Endothelial cell (in vitro differentiated cells): Measurements from ENCODE around the gene HSF5. TPM values are rescaled to one million over a fixed set of nuclear protein-coding genes. Genes with fewer than 3 reads are reported as not detected.

Source experiments
- DNase-seq: peaks from one replicate; pipeline ENCODE4 v3.0.0; 2021; ENCODE audit warnings: low spot score
- H3K27ac Mint-ChIP-seq: one replicate; pipeline ENCODE4 v1.8.0; 2021; ENCODE audit warnings: mixed read lengths, inconsistent platforms; ENCODE audit not compliant: unreplicated experiment
- H3K27me3 Mint-ChIP-seq: one replicate; pipeline ENCODE4 v1.8.0; 2021; ENCODE audit warnings: mild to moderate bottlenecking, moderate library complexity, mixed read lengths, inconsistent platforms; ENCODE audit not compliant: unreplicated experiment
- H3K36me3 Mint-ChIP-seq: one replicate; pipeline ENCODE4 v1.8.0; 2021; ENCODE audit warnings: mild to moderate bottlenecking, low read depth, mixed read lengths, inconsistent platforms; ENCODE audit not compliant: unreplicated experiment
- H3K4me1 Mint-ChIP-seq: one replicate; pipeline ENCODE4 v1.8.0; 2021; ENCODE audit warnings: mild to moderate bottlenecking, mixed read lengths, inconsistent platforms; ENCODE audit not compliant: unreplicated experiment
- H3K4me3 Mint-ChIP-seq: one replicate; pipeline ENCODE4 v1.8.0; 2021; ENCODE audit warnings: mild to moderate bottlenecking, mixed read lengths, inconsistent platforms; ENCODE audit not compliant: unreplicated experiment
- H3K9me3 Mint-ChIP-seq: one replicate; pipeline ENCODE4 v1.8.0; 2021; ENCODE audit warnings: mixed read lengths, inconsistent platforms; ENCODE audit not compliant: unreplicated experiment
- total RNA-seq: library from RNA; stranded (reverse); fragmentation: NEBNext Ultra II Directional; extraction: Animal tissue kit (Norgen Biotek cat#: 25700); gene quantifications from one replicate; pipeline ENCODE4 v1.2.1, GENCODE V29; 2021; ENCODE audit not compliant: unreplicated experiment
- TF ChIP-seq, protein P1 (sequence below): fragments of 200-600 bp; sonication (generic); IDR thresholded peaks from one replicate; pipeline ENCODE4 v1.5.0; 2021; ENCODE audit warnings: antibody characterized with exemption; ENCODE audit not compliant: unreplicated experiment

HSF5 gene
- total RNA-seq, 1 donor from 2014 or later = 0.10 TPM

DNA sequence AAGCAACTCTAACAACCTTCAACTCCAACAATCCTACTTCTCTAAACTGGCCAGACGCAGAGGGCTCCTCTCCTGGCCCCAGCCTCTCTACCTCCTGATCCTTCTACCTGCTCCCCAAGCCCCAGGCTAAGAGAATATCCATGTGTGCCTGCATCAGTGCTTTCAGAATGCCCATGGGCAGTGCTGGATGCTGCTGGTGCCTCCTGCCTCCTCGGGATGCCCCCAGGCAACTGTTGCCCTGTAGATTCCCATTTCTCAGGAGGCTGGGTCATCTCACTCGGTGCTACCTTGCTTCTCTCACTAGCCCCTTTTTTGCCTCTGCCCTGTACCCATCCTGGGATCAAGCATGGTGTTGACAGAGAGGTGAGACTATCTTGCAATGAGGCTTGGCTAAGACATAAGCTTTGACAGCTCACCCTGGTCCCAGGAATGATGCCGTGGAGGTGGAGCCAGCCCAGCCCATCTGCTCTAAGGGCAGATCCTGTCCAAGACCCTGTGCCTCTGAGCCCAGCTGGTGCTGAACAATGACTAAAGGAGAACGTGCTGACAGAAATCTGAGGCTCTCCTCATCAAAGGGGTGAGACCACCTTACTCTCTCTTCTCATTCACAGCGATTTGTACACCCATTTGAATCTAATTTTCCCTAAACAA, 116.8 kb downstream of the HSF5 start:
- Mint-ChIP-seq H3K4me3 (no peak overlapping the region), H3K27me3 (peaks cover 1% of the 10 kb centered on the region), H3K4me1 (peaks cover 17% of the 10 kb centered on the region), H3K36me3 (no peaks in the 10 kb centered on the region), H3K27ac (no peak overlapping the region), H3K9me3 (no peaks in the 10 kb centered on the region)
- TF ChIP-seq, protein P1, sequence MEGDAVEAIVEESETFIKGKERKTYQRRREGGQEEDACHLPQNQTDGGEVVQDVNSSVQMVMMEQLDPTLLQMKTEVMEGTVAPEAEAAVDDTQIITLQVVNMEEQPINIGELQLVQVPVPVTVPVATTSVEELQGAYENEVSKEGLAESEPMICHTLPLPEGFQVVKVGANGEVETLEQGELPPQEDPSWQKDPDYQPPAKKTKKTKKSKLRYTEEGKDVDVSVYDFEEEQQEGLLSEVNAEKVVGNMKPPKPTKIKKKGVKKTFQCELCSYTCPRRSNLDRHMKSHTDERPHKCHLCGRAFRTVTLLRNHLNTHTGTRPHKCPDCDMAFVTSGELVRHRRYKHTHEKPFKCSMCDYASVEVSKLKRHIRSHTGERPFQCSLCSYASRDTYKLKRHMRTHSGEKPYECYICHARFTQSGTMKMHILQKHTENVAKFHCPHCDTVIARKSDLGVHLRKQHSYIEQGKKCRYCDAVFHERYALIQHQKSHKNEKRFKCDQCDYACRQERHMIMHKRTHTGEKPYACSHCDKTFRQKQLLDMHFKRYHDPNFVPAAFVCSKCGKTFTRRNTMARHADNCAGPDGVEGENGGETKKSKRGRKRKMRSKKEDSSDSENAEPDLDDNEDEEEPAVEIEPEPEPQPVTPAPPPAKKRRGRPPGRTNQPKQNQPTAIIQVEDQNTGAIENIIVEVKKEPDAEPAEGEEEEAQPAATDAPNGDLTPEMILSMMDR = no peak
- no peak for DNase-seq

DNA sequence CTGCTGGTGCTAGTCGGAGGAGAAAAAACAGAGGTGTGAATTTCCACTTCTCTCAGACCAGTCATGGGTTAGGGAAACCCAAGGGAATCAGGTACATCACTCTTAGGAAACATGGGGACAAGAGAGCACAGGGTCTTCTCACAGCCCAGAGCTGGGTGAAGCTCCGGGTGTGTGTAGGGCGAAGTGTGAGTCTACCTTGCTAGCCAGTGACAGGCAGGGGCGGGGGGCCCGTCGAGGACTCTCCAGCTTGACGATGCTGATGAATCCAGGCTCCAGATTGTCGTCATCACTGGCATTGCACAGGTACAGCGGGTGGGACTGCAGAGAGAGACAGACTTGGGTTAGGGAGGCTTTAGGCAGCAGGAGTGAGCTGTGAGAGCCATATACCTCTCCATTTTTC, 117.5 kb downstream of the HSF5 start:
- Mint-ChIP-seq H3K9me3 (no peaks in the 10 kb centered on the region), H3K27me3 (peaks cover 1% of the 10 kb centered on the region), H3K27ac (no peak overlapping the region), H3K4me3 (no peak overlapping the region), H3K4me1 (peaks cover 11% of the 10 kb centered on the region), H3K36me3 (no peaks in the 10 kb centered on the region)
- no peak for DNase-seq
- TF ChIP-seq, protein P1 = no peak

DNA sequence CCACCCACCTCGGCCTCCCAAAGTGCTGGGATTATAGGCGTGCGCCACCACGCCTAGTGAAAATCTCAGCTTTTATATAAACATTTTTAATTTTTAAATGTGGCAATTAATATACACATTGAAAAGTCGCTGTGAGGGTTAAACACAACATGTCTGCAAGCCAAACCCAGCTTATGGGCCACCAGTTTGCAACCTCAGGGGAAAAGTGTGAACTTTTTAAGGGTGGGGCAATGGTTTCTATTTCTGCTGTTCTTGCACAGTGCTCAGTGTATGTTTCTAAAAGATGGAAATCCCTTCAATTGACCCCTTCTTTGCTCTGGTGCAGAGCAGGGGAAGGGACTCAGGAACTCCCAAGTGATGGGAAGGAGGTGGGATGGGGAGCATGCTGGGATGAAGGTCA, 117.9 kb downstream of the HSF5 start:
- TF ChIP-seq, protein P1 = no peak
- Mint-ChIP-seq H3K36me3 (no peaks in the 10 kb centered on the region), H3K9me3 (no peaks in the 10 kb centered on the region), H3K27ac (no peak overlapping the region), H3K27me3 (peaks cover 1% of the 10 kb centered on the region), H3K4me1 (peaks cover 7% of the 10 kb centered on the region), H3K4me3 (no peak overlapping the region)
- DNase-seq = no peak

Other genes starting within 250 kb of the HSF5 start
- gene LPO, start 249.8 kb downstream of the HSF5 start, total RNA-seq = 0.31 TPM
- not detected for gene MPO, start 207.5 kb downstream of the HSF5 start, total RNA-seq
- 1.3 TPM for gene TSPOAP1, start 159.6 kb downstream of the HSF5 start, total RNA-seq
- 150 TPM for gene SUPT4H1, start 136.2 kb downstream of the HSF5 start, total RNA-seq
- gene RNF43, start 70.9 kb downstream of the HSF5 start, total RNA-seq = 0.56 TPM
- 24.0 TPM for gene MTMR4, start 26.2 kb upstream of the HSF5 start, total RNA-seq
- 0.21 TPM for gene TEX14, start 203.6 kb upstream of the HSF5 start, total RNA-seq
- gene RAD51C, start 204.2 kb upstream of the HSF5 start, total RNA-seq = 11.3 TPM